ENCODE measurements around the gene ZWILCH.

DNA sequence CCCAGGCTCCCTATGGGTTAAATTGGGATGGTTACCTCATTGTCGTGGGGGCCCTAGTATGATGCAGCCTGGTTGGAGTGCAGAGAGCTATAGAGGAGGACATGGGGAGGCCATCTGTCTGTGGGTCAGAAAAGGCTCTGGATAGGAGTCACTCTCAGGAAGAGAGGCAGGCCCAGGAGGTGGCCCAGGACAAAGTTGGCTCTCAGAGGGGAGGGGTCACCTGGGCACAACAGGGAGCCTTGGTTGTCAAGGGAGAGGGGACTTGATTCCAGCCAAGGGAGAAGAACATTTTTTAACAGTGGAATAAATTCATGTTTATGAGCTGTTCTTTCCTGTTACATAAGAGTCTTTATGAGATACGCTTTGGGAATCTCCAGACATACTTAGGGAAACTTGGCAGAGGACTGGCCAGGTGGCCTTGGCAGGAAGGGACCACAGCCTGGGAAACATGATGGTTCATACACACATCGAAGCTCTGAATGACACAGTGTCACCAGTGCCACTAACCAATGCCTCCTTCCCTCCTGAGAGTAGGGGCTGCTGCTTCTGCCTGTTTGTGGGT, 88.2 kb downstream of the ZWILCH start:
- TF ChIP-seq, protein P1, sequence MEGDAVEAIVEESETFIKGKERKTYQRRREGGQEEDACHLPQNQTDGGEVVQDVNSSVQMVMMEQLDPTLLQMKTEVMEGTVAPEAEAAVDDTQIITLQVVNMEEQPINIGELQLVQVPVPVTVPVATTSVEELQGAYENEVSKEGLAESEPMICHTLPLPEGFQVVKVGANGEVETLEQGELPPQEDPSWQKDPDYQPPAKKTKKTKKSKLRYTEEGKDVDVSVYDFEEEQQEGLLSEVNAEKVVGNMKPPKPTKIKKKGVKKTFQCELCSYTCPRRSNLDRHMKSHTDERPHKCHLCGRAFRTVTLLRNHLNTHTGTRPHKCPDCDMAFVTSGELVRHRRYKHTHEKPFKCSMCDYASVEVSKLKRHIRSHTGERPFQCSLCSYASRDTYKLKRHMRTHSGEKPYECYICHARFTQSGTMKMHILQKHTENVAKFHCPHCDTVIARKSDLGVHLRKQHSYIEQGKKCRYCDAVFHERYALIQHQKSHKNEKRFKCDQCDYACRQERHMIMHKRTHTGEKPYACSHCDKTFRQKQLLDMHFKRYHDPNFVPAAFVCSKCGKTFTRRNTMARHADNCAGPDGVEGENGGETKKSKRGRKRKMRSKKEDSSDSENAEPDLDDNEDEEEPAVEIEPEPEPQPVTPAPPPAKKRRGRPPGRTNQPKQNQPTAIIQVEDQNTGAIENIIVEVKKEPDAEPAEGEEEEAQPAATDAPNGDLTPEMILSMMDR (IDR thresholded peaks at IDR 0.05) = no peak
- no peak for TF ChIP-seq POLR2A (IDR thresholded peaks at IDR 0.05)
